Testis (tissue), 3 donors: ENCODE data around the gene GRAMD1B. TPM values are rescaled to one million over a fixed set of nuclear protein-coding genes. Genes with fewer than 3 reads are reported as not detected.

Experiments used
- DNase-seq: peaks from one replicate; pipeline ENCODE4 v3.0.0-alpha.2; 2019
- H3K27ac ChIP-seq, 2 donors: fragments of 200-600 bp; sonication (generic); one replicate each; pipeline ENCODE4 v1.5.1; 2019
- H3K27me3 ChIP-seq: fragments of 200-600 bp; sonication (generic); one replicate; pipeline ENCODE4 v1.5.1; 2019
- H3K36me3 ChIP-seq: fragments of 200-600 bp; sonication (generic); one replicate; pipeline ENCODE4 v1.5.1; 2017; ENCODE audit warnings: low read depth; ENCODE audit errors: missing control alignments
- H3K4me1 ChIP-seq: fragments of 200-600 bp; sonication (generic); one replicate; pipeline ENCODE4 v1.5.1; 2019
- H3K4me3 ChIP-seq, 2 donors: fragments of 200-600 bp; sonication (generic); one replicate each; pipeline ENCODE4 v1.5.1; 2017 to 2019
- H3K9me3 ChIP-seq: fragments of 200-600 bp; sonication (generic); one replicate; pipeline ENCODE4 v1.5.1; 2017
- POLR2A ChIP-seq: fragments of 450-650 bp; IDR thresholded peaks from one replicate; pipeline ENCODE4 v1.6.1; 2017; ENCODE audit warnings: antibody characterized with exemption, mild to moderate bottlenecking, moderate library complexity
- WGBS, 2 donors: methylation state at CpG; one replicate each; pipeline ENCODE4 v1.1.5; 2018; 5-methylcytosine and 5-hydroxymethylcytosine counted together
- intact Hi-C: fragments of 100-400 bp; cut with DNase I; formaldehyde crosslinking; loops from one replicate; pipeline ENCODE4 v1.15.1; 2023; ENCODE audit warnings: low total_unique reads
- polyA plus RNA-seq: library from polyadenylated mRNA; stranded (reverse); fragments of 350-450 nt; fragmentation: Illumina TruSeq; extraction: RNeasy Lipid Tissue Mini Kit (QIAGEN cat#74804); gene quantifications from one replicate; pipeline ENCODE4 v1.2.3, GENCODE V29; 2014; ENCODE audit warnings: low read depth, low replicate concordance; ENCODE audit not compliant: insufficient read depth
- total RNA-seq, 2 donors: library from RNA; depleted of rRNA; stranded (reverse); fragments of >200 nt; gene quantifications; one replicate each; pipeline ENCODE4 v1.2.3, GENCODE V29; 2016
- TF ChIP-seq, protein P1 (sequence below), 3 experiments: fragments of 450-650 bp in 2 of 3; fragments of 200-600 bp in 1 of 3; sonication (generic) in 1 of 3; IDR thresholded peaks; one replicate each; pipeline ENCODE4 v1.5.1; 2016 to 2019; ENCODE audit warnings: antibody characterized with exemption in 3 of 3, mild to moderate bottlenecking in 2 of 3, moderate library complexity in 1 of 3

GRAMD1B gene
- total and polyA plus RNA-seq, 3 donors from 2014 or later: 48.1 to 78.9 (median 48.9) TPM

DNA sequence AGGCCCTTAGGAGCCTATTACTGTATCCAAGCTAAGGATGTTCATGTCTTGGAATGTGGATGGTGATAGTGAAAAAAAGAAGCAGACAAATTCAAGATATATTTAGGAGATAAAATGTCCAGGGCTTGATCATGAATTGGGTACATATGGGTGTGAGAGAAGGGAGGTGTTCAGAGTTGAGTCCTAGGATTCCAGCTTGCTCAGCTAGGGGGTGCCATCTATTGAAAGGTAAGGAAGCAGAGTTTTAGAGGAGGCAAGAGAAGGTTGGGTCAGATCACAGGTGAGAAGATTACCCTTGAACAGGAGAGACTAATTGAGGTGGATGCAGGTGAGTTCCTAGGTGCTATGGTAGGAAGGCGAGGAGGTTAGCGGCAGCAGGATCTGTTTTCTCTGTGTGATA lies 60.5 kb downstream of the GRAMD1B start:
- Histone ChIP-seq H3K4me1 (no peaks in the 10 kb centered on the region), H3K9me3 (no peaks in the 10 kb centered on the region), H3K36me3 (no peaks in the 10 kb centered on the region), H3K4me3 (no peak overlapping the region), H3K27me3 (no peaks in the 10 kb centered on the region), H3K27ac (no peak overlapping the region)
- WGBS, 2 donors: 88 to 98% methylated on average over 2 of the region's 2 CpGs
- no peak for DNase-seq
- intact Hi-C loops: no loop called here
- TF ChIP-seq, protein P1, sequence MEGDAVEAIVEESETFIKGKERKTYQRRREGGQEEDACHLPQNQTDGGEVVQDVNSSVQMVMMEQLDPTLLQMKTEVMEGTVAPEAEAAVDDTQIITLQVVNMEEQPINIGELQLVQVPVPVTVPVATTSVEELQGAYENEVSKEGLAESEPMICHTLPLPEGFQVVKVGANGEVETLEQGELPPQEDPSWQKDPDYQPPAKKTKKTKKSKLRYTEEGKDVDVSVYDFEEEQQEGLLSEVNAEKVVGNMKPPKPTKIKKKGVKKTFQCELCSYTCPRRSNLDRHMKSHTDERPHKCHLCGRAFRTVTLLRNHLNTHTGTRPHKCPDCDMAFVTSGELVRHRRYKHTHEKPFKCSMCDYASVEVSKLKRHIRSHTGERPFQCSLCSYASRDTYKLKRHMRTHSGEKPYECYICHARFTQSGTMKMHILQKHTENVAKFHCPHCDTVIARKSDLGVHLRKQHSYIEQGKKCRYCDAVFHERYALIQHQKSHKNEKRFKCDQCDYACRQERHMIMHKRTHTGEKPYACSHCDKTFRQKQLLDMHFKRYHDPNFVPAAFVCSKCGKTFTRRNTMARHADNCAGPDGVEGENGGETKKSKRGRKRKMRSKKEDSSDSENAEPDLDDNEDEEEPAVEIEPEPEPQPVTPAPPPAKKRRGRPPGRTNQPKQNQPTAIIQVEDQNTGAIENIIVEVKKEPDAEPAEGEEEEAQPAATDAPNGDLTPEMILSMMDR (IDR thresholded peaks at IDR 0.05): no peak
- TF ChIP-seq POLR2A: no peak

DNA sequence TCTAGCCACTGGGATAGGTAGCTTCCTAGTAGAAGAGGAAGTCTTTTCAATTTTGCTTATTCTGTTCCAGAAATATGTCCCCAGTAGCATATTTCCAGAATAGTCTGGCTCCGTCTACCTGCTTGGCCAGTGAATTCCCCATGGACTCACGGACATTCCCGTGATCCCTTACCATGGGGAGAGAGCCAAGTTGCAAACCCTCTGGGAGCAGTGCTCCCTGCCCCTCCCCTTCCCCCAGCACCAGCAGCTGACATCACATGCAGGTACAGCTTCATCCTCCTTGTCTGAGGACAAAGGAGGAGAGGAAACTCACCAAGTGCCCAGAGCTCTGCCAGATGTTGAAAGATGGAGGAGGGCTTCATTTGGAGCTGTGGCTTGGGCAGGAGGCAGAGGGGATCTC lies 61.2 kb downstream of the GRAMD1B start:
- Histone ChIP-seq H3K4me1 (no peaks in the 10 kb centered on the region), H3K27ac (no peak overlapping the region), H3K9me3 (no peaks in the 10 kb centered on the region), H3K27me3 (no peaks in the 10 kb centered on the region), H3K4me3 (no peak overlapping the region), H3K36me3 (no peaks in the 10 kb centered on the region)
- WGBS, 2 donors: 83 to 84% methylated on average over 3 of the region's 3 CpGs
- no peak for DNase-seq
- TF ChIP-seq, protein P1 (IDR thresholded peaks at IDR 0.05): no peak
- TF ChIP-seq POLR2A: no peak
- intact Hi-C loops: no loop called here

DNA sequence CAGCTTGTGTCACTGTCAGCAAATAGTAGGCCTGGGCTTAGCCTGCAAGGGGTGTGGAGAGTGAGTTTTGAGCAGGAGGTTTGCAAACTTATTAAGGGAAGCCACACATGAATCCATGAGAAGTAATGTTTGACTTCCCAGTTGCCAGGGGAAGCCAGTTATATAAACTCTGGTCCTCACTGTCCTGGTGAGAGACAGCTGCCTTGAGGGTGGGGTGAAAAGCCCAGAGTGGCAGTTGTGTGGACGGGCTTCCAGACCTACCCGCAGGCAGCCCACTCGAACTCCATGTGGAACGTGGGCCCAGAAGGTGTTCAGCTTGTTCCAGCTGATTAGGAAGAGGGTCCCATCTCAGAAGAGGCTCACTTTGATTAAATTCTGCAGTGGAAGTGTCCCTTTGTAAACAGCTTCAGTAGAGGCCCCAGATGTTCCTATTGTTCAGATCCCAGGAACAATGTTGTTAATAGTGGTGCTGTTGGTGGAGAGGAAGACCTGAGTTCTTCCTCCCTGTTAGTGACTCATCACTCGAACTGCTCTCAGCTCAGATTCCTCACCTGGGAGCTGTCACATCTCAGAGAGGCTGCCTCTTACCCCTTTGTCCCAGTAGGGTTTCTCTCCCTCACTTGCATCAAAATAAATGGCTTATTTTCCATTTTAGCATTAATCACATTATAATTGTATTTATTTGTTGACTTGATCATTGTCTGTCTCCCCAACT lies 63.4 kb downstream of the GRAMD1B start:
- no peak overlapping the region for H3K4me3 ChIP-seq
- no peak overlapping the region for H3K27ac ChIP-seq
- H3K9me3 ChIP-seq: no peaks in the 10 kb centered on the region
- intact Hi-C loops: no loop called here
- TF ChIP-seq, protein P1 (IDR thresholded peaks at IDR 0.05): no peak
- no peak for TF ChIP-seq POLR2A
- DNase-seq: no peak
- no peaks in the 10 kb centered on the region for H3K27me3 ChIP-seq
- no peaks in the 10 kb centered on the region for H3K4me1 ChIP-seq
- H3K36me3 ChIP-seq: no peaks in the 10 kb centered on the region
- 86 to 94% methylated on average over 3 to 5 of the region's 5 CpGs for WGBS, 2 donors

DNA sequence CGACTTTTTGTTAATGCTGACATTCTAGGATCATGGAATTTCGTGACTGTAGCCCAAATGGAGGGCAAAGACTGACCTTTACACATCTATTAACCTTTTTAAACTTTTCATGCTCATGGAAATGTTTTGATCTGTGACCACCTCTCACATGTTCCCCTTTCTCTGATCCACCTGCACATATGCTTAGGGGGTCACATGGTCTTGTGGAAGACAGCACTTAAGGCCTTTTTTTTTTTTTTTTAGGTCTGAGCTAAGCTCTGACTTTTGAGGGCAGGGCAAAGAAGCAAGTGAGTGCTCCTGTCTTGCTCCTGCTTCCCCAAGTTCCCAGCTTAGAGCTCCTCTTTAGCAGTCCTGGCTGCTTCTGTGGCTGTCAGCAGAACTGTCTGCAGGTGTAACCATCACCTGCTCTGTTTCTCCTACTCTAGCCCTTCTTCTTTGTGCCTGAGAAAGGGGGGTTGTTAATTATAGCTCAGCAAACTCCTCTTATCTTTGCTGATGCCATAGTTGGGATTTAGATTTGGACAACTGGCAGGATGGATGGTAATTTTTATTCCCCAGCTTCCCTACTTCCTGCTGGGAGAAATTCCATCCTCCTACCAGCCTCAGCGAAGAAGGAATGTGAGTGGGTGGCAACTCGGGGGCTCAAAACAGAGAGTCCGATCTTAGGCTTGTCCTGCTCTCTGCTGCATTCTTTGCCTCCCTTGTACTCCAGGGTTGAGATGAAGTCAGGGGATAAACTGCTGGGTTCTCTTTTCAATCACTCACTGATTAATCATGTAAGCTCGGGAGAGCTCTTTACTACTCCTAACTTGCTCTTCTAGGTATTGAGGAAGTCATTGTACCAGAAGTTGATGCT lies 64.4 kb downstream of the GRAMD1B start:
- H3K36me3 ChIP-seq: no peaks in the 10 kb centered on the region
- no peaks in the 10 kb centered on the region for H3K27me3 ChIP-seq
- intact Hi-C loops: no loop called here
- H3K9me3 ChIP-seq: no peaks in the 10 kb centered on the region
- TF ChIP-seq, protein P1 (IDR thresholded peaks at IDR 0.05): no peak
- no peak for TF ChIP-seq POLR2A
- no peak overlapping the region for H3K27ac ChIP-seq
- no peaks in the 10 kb centered on the region for H3K4me1 ChIP-seq
- 49 to 50% methylated on average over 6 of the region's 6 CpGs for WGBS, 2 donors
- DNase-seq: no peak
- no peak overlapping the region for H3K4me3 ChIP-seq
